SU-DHL-6 (cell line): ENCODE data around the gene NCKAP5.

Source experiments
- H2AFZ ChIP-seq: fragments of 200-600 bp; sonication (generic); 2 replicates; pipeline ENCODE4 v1.6.1; 2014; ENCODE audit warnings: low read depth, mild to moderate bottlenecking, moderate library complexity, mixed read lengths, antibody characterized with exemption, low read length; ENCODE audit not compliant: severe bottlenecking
- H3F3A ChIP-seq: fragments of 200-600 bp; shearing (Covaris generic); 2 replicates; pipeline ENCODE4 v1.6.0; 2016; ENCODE audit warnings: antibody characterized with exemption, mild to moderate bottlenecking; ENCODE audit not compliant: insufficient read depth
- H3K27ac ChIP-seq: fragments of 200-600 bp; sonication (generic); 2 replicates; pipeline ENCODE4 v1.5.1; 2016; ENCODE audit warnings: low read depth, mild to moderate bottlenecking, low read length, moderate library complexity, mixed read lengths
- H3K27me3 ChIP-seq: fragments of 200-600 bp; sonication (generic), shearing (Covaris generic); 2 replicates; pipeline ENCODE4 v1.6.0; 2014; ENCODE audit warnings: mild to moderate bottlenecking, low read length
- H3K36me3 ChIP-seq: fragments of 200-600 bp; sonication (generic); 2 replicates; pipeline ENCODE4 v1.6.1; 2014; ENCODE audit warnings: mild to moderate bottlenecking, low read length, mixed read lengths
- H3K4me2 ChIP-seq: fragments of 300-600, 200-600 bp; shearing (Covaris generic), sonication (generic); 2 replicates; pipeline ENCODE4 v1.6.0; 2014; ENCODE audit warnings: low read length, low read depth, mild to moderate bottlenecking; ENCODE audit not compliant: poor library complexity, severe bottlenecking
- H3K4me3 ChIP-seq: fragments of 200-600 bp; sonication (generic); 2 replicates; pipeline ENCODE4 v1.5.1; 2014; ENCODE audit warnings: antibody characterized with exemption, low read length, mild to moderate bottlenecking, mixed read lengths; ENCODE audit not compliant: insufficient read depth, poor library complexity, severe bottlenecking
- H3K79me2 ChIP-seq: fragments of 200-600 bp; sonication (generic); 2 replicates; pipeline ENCODE4 v1.6.1; 2014; ENCODE audit warnings: mild to moderate bottlenecking, low read length, moderate library complexity; ENCODE audit not compliant: insufficient read depth
- H3K9ac ChIP-seq: fragments of 200-600 bp; sonication (generic); 2 replicates; pipeline ENCODE4 v1.7.0; 2014; ENCODE audit warnings: mild to moderate bottlenecking, low read length
- H3K9me2 ChIP-seq: fragments of 200-600 bp; sonication (generic); replicated peaks from 2 replicates; pipeline ENCODE4 v1.6.1; 2014; ENCODE audit warnings: low read length; ENCODE audit not compliant: insufficient read depth
- H3K9me3 ChIP-seq: fragments of 200-600 bp; sonication (generic); 2 replicates; pipeline ENCODE4 v1.6.1; 2014; ENCODE audit warnings: low read length, mixed read lengths; ENCODE audit not compliant: insufficient read depth
- H4K20me1 ChIP-seq: fragments of 200-600 bp; sonication (generic); 2 replicates; pipeline ENCODE4 v1.6.1; 2014; ENCODE audit warnings: low read depth, mild to moderate bottlenecking, antibody characterized with exemption, low read length, moderate library complexity, mixed read lengths
- CTCF ChIP-seq: fragments of 200-600 bp; sonication (generic); IDR thresholded peaks from one replicate; pipeline ENCODE4 v1.5.1; 2017; ENCODE audit warnings: antibody characterized with exemption, mild to moderate bottlenecking, low read length, moderate library complexity; ENCODE audit not compliant: insufficient read depth, poor library complexity, severe bottlenecking
- EZH2phosphoT487 ChIP-seq: fragments of 200-600 bp; sonication (generic), shearing (Covaris generic); conservative IDR thresholded peaks from 2 replicates; pipeline ENCODE4 v1.6.1; 2018; ENCODE audit warnings: mild to moderate bottlenecking, antibody characterized with exemption, low read length, moderate library complexity, mixed read lengths

The NCKAP5 gene

GRCh38 chr2:133461484-133461883, 106.8 kb downstream of the NCKAP5 start:
- Histone ChIP-seq H3K27ac (no peak overlapping the region), H3K27me3 (no peaks in the 10 kb centered on the region), H3F3A (no peaks in the 10 kb centered on the region), H3K36me3 (no peaks in the 10 kb centered on the region), H3K4me2 (no peak overlapping the region), H3K9ac (no peak overlapping the region), H4K20me1 (no peaks in the 10 kb centered on the region), H3K79me2 (no peaks in the 10 kb centered on the region), H3K9me3 (no peaks in the 10 kb centered on the region), H3K9me2 (no peaks in the 10 kb centered on the region), H2AFZ (no peak overlapping the region), H3K4me3 (no peak overlapping the region)
- TF ChIP-seq EZH2phosphoT487 (no peak), CTCF (no peak)

GRCh38 chr2:133459590-133459989, 108.7 kb downstream of the NCKAP5 start:
- no peaks in the 10 kb centered on the region for H3K36me3 ChIP-seq
- H3K9me2 ChIP-seq: peaks cover 6% of the 10 kb centered on the region; the same call in 1 of the 2 replicates
- H3K4me2 ChIP-seq: no peak overlapping the region
- H3K9me3 ChIP-seq: no peaks in the 10 kb centered on the region
- H2AFZ ChIP-seq: no peak overlapping the region
- no peaks in the 10 kb centered on the region for H4K20me1 ChIP-seq
- no peak overlapping the region for H3K27ac ChIP-seq
- H3K4me3 ChIP-seq: no peak overlapping the region
- TF ChIP-seq EZH2phosphoT487: no peak
- TF ChIP-seq CTCF: no peak
- no peaks in the 10 kb centered on the region for H3F3A ChIP-seq
- H3K27me3 ChIP-seq: no peaks in the 10 kb centered on the region
- H3K9ac ChIP-seq: no peak overlapping the region
- H3K79me2 ChIP-seq: no peaks in the 10 kb centered on the region

- no peaks in the 10 kb centered on the region for H3K27me3 ChIP-seq
- no peak overlapping the region for H3K4me3 ChIP-seq
- no peak overlapping the region for H3K4me2 ChIP-seq
- H4K20me1 ChIP-seq: no peaks in the 10 kb centered on the region
- H3K9me3 ChIP-seq: no peaks in the 10 kb centered on the region
- no peaks in the 10 kb centered on the region for H3F3A ChIP-seq
- H3K27ac ChIP-seq: no peak overlapping the region
- peaks cover 6% of the 10 kb centered on the region; the same call in 1 of the 2 replicates for H3K9me2 ChIP-seq
- no peak for TF ChIP-seq EZH2phosphoT487
- no peak for TF ChIP-seq CTCF
- H3K36me3 ChIP-seq: no peaks in the 10 kb centered on the region
- H3K9ac ChIP-seq: no peak overlapping the region
- no peaks in the 10 kb centered on the region for H3K79me2 ChIP-seq
- H2AFZ ChIP-seq: no peak overlapping the region
These were observed 110.0 kb downstream of the NCKAP5 start for GRCh38 chr2:133458280-133458679.
